ENCODE measurements around the gene AKAP5.

- TF ChIP-seq, protein P1, sequence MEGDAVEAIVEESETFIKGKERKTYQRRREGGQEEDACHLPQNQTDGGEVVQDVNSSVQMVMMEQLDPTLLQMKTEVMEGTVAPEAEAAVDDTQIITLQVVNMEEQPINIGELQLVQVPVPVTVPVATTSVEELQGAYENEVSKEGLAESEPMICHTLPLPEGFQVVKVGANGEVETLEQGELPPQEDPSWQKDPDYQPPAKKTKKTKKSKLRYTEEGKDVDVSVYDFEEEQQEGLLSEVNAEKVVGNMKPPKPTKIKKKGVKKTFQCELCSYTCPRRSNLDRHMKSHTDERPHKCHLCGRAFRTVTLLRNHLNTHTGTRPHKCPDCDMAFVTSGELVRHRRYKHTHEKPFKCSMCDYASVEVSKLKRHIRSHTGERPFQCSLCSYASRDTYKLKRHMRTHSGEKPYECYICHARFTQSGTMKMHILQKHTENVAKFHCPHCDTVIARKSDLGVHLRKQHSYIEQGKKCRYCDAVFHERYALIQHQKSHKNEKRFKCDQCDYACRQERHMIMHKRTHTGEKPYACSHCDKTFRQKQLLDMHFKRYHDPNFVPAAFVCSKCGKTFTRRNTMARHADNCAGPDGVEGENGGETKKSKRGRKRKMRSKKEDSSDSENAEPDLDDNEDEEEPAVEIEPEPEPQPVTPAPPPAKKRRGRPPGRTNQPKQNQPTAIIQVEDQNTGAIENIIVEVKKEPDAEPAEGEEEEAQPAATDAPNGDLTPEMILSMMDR (IDR thresholded peaks at IDR 0.05; ENCODE audit: low read length), result no peak
- TF ChIP-seq EZH2 (IDR thresholded peaks at IDR 0.05; ENCODE audit: borderline replicate concordance, low read length), result no peak
These were observed 2.1 kb upstream of the AKAP5 start for GRCh38 chr14:64463195-64463594.

Data from OCI-LY1 (cell line).